NCI-H2107 (cell line): Measurements from ENCODE around the gene ASAP2.

Source experiments
- DNase-seq: peaks from one replicate; lab custom pipeline; 2025; lab: John Stamatoyannopoulos, UW

ASAP2 gene

DNA sequence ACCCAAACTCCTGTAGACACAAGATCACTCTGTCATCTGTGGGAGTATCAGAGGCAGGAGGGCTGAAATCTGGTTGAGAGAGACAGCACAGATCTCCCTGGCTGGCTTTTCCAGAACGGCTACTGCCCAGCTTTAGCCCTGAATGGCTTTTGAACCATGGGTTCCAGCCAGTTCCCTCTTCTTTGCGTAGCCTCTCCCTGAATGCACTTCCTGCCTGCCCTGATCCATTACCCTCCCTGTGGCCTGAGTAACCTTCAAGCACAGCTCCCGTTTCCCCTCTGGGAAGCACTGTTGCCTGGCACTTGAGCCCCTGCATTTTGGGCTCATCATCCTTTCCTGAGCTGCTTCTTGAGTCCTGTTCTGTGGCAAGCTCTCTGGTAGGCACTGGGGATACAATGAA lies 68.8 kb downstream of the ASAP2 start:
- no peak for DNase-seq

DNA sequence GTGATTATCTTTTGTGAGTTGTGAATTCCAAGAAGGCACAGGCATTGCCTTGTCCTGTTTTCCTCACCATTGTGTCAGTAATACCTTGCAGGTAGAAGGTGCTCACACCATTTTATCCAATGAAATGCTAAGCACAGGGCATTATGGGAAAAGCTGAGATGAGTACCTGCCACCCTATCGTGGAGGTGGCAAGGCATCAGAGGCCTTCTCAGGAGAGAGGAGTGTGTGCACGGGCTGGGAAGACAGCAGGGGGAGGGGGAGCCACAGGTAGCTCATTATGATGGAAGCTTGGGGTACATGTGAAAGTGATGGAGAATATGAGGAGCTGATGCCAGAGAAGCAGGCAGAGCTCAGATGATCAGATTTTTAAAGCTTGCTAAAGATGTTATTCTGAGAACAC lies 69.5 kb downstream of the ASAP2 start:
- DNase-seq = no peak

DNA sequence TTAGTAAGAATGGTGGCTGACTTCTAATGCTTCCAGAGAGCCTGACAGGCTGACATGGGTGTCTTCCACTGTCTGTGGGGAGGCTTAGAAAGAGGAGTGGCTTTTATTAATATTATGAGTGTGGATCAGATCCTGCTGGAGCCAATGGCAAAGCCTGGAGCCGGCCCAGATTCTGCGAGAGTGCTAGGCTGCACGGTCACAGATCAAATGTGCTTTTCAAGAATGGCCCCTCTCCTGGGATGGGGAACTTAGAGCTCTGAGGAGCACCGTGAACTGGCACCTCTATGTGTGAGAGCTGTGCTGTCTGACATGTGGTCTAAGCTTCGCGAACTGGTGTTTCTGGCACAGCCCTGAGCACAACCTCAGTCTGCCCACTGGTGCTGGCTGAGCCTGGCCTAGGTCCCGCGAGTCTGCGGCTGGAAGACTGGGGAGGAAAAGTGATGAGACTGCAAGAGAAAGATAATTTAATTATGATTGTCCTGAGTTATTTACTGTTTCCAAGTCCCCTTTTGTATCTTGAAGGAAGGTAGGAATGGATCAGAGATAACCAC lies 70.4 kb downstream of the ASAP2 start:
- no peak for DNase-seq

DNA sequence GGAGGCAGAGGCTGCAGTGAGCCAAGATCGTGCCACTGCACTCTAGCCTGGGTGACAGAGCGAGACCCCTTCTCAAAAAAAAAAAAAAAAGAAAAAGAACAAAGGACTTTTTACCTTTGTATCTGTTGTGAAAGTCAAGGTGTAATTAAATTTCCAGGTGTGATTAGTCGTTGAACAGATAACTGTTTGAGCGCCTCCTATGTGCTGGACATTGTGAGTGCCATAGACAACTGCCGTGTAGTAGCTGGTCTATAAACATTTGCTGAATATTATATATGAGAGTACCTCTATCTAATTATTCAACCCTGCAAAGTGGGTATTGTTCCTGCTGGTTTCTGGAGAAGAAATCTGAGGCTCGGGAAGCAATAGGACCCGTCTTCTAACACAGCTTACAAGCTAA lies 71.8 kb downstream of the ASAP2 start:
- no peak for DNase-seq

DNA sequence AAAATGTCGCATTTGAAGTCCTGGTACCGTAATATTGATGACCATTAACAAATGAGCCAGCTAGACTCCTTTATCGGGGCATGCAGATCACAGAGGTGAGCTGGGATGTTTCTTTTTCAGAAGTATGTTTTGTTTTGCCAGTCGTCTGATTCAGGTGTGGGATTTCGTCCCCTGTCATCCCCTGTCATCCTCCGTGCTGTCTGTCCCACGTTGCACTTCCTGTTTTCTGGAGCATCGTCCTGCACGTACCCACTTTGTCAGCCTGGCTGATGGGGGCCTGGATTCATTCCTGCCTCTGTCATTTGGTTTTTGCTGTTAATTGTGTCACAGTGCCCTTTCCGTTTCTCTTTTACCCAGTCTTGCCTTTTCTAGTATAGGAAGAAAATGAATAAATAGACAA lies 72.8 kb downstream of the ASAP2 start:
- DNase-seq = no peak

DNA sequence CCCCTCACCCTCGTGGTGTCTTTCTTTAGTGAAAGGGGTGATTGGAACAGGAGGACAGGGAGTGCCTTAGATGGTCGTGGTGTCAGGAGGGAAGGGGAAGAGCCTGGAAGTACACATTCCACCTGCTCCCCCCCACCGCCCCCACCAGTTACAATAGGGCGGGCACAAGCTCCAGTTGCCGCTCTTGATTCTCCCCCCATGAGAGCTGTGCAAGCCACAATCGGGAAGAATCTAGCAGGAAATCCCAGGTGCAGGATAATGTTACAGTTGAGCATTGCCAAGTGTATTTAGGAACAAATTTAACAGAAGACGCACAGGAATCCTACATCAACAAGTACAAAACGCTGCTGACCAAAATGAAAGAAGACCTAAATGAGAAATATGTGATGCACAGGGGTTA lies 73.6 kb downstream of the ASAP2 start:
- peak; percentile 61 for DNase-seq

DNA sequence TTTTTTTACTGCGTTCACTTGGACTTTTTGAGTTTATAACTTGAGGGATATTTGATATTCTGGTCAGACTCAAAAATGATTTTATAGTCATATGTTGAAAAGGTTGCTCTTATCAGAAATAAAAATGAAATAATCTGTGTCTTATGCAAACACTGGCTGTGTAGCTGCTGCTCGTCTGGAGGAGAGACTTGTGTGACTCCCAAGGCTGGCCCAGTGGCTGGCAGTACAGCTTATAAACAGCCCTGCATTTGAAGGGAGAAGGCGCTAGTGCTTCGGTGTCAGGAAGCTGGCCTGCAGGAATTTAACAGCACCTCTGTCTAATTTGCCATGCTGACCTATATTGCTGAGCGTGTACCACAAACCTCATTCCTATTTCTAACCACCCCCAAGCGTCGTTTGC lies 74.5 kb downstream of the ASAP2 start:
- DNase-seq = no peak

DNA sequence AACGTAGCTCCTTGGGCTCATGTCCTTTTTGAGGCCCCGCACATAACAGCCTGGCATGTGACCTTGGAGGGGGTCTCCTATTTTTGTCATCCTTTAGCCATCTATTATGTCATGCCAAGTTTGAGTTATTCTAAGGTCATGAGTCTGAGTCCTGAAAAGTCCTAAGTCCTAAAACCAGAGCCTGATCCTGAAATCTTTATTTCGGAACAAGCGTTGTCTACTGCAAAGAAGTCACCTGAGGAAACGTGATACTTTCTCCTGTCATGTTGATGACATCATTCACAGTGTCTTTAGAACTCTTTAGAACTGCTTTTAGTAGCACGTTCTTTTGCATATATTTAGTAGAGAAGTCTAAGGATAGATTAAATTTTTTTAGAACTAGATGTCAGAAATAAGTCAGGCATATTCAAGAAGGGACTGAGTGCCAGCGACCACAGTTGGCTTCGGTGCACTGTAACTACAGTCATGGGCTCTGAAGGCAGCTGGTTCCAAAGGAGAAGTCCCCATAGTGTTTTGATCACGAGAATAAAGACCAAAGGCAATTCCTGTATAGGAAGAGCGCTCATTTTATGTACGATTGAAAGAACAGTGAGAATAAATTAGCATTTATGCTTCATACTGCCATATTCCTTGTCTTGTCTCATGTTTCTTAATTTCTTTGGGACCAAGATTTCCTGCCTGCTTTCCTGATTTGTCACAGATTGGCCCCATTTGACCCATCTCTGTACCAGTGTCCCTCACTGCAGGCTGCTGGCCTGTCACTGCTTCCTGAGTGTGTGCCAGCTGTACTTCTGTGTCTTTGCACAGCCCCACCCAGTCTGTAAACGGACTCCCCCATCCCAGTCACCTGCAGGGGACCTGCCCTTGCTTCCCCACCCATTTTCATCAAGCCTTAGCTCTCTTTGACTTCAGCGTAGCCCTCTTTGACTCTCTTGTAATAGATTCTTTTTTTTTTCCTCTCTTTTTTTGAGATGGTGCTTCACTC lies 75.8 kb downstream of the ASAP2 start:
- DNase-seq = no peak

DNA sequence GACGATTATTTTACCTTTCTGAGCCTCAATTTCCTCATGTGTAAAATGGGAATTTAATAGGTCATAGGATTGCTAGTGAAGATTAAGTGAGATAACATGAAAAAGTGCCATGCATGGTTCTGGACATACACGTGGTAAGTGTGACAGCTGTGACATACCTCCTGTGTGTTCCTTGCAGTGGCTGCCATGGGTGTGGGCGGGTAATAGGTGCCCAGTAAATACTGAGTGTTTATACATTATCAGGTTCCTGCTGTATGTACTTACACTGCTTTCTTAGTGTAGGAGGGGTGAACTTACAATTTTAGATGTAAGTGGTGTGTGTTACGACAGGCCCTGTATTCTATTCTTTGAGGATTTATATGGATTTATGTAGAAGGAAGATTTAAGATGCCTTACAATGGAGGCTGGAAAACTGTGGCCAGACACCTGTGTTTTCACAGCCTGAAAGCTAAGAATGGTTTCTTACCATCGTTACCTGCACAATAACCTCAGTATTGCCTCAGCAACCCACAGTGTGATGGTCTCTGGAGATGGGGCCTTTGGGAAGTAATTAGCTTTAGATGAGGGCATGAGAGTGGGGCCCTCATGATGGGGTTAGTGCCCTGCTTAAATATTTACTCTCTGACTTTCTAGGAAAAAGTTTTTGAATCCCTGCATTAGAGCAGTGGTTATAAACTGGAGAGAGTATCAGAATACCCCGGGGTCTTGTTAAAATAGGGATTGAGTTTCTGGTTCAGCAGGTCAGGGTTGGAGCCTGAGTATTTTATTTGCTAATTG lies 78.1 kb downstream of the ASAP2 start:
- DNase-seq = no peak

DNA sequence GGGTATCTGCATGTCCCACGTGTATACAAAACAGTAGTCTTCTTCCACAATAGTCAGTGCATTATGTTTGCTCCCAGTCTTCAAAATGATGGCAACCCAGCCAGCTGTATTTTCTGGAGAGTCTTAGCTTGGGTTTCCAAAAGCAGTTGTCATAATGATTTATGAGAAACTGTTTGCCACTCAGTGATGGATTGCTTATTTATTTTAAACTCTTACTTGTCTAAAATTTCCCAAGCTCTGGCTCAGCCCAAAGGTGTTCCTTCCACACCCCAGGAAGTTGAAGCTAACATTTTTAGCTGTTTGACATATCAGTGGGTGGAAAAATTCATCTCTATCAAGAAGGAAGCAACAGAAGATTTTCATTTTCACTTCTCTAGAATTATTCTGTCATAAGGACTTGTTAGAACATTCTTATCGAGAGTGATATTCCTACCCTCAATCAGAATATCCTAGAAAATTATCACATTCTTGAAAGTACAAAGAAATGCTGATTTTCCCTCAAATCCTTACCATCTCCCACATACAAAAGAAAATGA lies 78.8 kb downstream of the ASAP2 start:
- no peak for DNase-seq

DNA sequence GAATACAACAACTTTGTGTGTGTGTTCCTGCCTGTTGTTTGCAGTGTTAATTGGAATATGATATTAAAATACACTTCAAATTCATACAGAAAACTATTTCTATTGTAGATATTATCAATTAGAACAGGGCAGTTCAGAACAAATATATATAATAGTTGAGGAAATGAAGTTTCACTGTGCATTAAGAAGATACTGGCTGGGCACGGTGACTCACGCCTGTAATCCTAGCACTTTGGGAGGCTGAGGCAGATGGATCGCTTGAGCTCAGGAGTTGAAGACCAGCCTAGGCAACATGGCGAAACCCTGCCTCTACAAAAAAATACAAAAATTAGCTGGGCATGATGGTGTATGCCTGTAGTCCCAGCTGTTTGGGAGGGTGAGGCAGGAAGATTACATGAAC lies 79.3 kb downstream of the ASAP2 start:
- DNase-seq = no peak

DNA sequence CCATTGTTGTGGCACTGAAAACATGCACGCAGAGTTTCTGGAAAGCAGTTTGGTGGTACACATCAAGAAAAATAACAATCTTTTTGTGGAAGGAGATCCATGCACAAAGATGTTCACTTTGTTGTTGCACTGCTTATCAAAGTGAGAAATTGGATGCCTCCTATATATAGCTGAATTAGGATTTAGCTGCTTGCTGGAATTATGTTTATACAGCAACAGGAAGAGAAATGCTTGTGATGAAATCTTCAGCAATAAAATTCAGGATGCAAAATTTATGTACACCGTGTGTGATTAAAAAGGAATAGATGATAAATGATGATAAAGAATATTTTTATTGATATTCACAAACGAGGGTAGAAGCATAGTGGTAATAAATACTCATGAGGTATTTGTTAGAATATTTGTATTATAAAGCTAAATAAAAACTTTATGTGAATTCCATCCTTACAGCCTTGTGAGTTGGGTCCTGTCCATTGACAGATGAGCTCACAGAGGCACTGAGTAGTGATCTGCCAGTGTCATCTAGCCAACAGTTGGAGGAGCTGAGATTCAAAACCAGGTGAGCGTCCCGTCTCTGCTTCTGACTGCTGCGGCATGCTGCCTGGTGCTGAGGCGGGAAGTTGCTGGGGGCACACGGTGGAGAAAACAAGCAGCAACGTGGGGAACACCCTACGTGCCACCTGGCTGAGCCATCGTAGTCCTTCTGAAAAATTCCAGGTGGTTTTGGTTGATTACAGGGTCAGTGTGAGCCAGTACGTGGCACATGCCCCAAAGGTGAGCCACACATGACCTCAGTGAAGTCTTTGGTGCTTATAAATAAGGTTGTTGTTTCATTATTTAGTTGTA lies 80.2 kb downstream of the ASAP2 start:
- no peak for DNase-seq

DNA sequence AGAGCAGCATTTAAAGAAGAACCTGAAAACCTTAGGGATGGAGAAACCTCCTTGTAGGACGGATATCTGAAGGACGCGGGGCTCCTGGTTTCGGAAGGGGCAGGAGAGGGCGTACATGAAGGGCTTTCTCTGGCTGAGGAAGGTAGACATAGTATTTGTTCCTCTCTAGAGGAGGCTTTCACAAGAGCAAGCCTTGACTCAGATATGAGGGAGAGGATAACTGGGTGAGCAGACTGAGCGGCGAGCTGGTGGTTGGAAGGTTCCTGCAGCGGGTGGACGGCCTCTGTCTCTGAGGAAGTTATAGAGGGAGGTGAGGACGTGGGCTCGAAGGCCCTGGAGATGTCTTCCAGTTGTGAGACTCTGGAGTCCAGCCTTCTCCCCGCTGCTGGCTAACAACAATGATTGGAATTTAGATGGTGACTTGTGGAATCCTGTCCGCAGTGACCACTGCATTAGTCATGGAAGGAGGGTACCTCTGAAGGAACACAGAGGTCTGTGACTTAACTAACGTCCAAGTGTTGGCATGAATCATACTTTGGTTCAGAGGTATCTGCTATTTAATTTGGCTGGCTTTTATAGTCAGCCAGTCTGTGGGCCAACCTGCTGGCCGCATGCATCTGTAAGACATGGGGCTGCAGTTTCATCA lies 80.9 kb downstream of the ASAP2 start:
- no peak for DNase-seq

DNA sequence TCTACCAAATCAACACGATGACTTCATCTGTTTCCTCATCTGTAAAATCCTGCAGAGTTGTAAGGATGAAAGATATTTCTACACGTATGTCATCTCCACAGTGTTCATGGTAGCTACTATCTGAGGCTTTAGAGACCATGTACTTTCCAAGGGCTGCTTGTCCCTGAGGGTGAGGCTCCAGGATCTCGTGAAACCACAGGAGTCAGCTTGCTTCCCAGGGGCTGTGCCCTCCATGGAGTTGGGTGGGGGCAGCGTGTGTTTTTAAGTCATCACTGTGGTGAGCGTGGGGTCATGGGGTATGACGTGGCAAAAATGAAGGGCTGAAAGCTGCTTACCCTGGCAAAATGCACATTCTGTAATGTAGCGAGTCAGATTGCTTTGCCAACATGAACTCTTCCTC lies 81.6 kb downstream of the ASAP2 start:
- DNase-seq = no peak

DNA sequence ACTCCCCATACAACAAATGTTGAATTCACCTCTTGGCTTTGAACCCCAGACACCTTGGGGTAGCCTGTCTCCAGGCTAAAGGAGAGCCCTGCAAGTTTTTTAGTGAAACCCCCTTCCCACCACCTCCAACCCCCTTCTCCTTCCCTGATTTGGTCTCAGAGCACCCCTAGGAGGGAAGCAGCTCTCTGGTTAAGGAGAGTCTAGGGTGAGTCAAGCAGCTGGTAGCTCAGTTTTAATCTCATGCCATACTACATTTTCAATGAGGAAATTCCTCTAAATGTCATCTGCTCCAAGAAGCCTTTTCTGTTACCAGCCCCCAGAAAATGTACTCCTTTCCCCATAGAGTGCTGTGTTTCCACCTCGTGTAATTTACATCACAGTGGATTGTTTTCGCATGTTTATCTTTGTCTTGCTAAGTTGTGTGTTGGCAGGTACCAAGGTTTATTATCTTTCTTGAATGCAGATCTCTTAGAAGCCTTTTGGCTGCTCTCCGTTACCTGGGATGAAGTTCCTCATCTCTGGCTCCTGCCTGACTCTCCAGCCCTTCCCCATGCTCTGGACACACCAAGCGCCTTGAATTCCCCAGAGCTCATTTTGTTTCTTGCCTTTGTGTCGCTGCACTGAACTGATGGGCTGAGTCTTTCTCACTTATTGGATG lies 82.2 kb downstream of the ASAP2 start:
- DNase-seq = no peak

DNA sequence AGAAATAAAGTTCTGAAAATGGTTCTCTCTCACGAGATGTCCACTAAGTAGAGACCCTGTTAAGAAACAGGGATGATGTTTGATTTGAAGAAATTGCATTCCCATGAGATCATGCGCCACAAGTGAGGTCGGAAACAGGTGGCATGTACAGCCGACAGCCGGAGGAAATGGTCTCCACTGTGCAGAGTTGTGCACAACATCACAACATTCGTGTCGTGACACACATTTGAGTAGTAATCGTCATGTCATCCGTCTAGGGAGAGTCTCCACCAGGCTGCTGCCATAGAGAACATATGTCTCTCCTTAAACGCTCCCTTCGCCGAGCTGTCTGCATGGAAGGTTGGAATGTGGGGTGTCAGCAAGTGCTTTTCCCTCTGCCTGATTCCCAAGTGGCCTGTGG lies 84.7 kb downstream of the ASAP2 start:
- DNase-seq = no peak

DNA sequence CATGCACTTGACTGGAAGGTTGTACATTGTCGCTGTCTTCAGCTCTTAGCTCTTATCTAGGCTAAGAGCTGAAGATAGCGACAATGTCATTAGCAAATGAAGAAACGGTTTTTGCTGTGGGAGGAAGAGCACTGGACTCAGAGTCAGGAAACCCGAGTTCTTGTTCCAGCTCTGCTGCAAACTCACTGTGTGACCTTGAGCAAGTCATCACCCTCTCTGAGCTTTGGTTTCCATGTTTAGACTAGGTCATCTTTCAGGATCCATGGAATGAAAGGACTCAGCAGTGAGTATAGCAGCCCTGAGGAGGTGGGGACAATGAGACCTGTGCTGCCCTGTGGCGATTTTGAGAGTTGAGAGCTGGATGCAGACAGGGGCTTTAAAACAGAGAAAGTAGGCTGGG lies 85.3 kb downstream of the ASAP2 start:
- no peak for DNase-seq

DNA sequence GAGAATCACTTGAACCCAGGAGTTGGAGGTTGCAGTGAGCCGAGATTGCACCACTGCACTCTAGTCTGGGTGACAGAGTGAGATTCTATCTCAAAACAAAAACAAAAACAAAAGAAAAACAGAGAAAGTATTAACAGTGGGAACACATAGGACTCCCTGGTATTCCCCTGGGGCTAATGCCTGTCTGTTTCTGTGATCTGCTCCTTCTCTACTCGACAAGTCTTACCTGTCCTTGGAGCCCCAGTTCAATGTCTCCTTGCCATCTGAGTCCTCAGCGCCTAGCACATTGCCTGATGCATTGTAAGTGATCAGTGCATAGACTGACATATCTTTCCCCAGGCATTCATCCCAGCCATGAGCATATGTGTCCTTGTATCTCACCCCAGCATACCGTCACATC lies 85.8 kb downstream of the ASAP2 start:
- no peak for DNase-seq

DNA sequence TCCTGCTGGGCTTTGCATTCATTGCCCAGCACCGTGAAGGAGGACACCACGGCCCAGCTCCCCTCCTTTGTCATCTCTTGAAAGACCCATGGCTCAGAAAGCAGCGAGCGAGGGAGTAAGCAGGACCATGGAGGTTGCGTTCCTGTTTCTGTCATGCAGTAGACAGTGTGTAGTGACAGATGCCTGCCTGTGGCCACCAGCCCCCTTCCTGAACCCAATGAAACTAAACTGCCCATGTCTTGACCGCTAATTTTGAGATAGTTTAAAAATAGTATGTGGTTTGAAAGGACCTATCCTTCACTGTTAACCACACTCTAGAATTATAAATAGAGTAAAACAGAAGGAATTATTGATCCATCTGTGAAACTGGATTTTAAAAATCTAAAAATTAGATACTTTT lies 88.2 kb downstream of the ASAP2 start:
- DNase-seq = no peak

DNA sequence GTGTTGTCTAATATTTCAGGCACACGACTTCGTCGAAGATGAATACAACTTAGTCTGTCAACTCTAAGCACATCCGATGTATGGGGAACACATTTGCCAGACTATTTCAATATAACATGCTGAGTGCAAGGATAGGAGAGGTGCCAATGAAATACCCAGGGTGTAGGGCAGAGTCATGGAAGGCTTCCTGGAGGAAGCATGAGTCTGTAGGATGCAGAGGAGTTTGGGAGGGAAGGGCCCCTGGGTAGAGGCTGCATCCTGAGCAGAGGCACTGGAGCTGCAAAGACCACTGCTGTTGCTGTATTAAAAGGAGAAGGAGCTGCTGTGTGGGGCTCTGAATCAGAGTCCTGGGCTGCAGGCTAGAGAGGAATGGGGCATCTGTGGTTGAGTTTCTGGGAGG lies 89.9 kb downstream of the ASAP2 start:
- no peak for DNase-seq

DNA sequence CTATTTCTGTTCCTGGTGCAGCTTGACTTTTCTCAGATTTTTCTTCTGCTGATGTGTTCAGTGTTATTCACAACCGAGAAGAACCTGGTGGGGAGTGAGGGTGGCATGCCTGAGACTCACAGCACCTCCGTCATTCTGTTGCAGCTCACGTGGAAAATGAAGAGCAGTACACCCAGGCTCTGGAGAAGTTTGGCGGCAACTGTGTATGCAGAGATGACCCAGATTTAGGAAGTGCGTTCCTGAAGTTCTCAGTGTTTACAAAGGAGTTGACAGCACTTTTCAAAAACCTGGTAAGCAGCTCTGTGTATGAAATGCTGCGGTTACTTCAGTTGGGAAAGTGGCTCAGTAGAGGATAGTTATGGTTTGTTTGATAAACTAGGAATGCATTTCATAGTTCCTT lies 90.5 kb downstream of the ASAP2 start:
- no peak for DNase-seq
